MM.1S (cell line): Measurements from ENCODE around the gene PTPN1.

Experiments used
- EZH2phosphoT487 ChIP-seq: fragments of 300-600 bp; sonication (generic); IDR thresholded peaks from 2 replicates; pipeline ENCODE4 v1.6.1; 2018; ENCODE audit warnings: antibody characterized with exemption, low read length
- TF ChIP-seq, protein P1 (sequence below): fragments of 300-600 bp; sonication (generic); IDR thresholded peaks from 2 replicates; pipeline ENCODE4 v1.5.1; 2016; ENCODE audit warnings: antibody characterized with exemption, low read length, mixed read lengths

DNA sequence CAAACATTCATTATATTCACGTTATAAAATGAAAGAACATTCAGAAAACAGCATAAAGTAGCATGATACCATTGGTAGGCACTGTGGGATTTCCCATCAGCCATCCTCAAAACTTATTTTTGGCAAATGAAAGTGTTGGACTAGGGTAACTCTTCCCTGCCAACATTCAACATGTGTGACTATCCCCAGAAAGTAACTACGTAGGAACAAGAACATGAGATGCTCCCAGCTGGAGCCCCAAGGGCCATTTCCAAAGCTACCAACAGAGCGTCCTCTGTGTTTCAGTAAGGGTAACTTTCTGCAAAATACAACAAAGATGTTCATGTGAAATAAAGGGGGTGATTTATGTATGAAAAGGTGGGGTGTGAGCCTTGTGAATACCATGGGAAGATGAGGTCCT lies 28.4 kb upstream of the PTPN1 start:
- TF ChIP-seq, protein P1, sequence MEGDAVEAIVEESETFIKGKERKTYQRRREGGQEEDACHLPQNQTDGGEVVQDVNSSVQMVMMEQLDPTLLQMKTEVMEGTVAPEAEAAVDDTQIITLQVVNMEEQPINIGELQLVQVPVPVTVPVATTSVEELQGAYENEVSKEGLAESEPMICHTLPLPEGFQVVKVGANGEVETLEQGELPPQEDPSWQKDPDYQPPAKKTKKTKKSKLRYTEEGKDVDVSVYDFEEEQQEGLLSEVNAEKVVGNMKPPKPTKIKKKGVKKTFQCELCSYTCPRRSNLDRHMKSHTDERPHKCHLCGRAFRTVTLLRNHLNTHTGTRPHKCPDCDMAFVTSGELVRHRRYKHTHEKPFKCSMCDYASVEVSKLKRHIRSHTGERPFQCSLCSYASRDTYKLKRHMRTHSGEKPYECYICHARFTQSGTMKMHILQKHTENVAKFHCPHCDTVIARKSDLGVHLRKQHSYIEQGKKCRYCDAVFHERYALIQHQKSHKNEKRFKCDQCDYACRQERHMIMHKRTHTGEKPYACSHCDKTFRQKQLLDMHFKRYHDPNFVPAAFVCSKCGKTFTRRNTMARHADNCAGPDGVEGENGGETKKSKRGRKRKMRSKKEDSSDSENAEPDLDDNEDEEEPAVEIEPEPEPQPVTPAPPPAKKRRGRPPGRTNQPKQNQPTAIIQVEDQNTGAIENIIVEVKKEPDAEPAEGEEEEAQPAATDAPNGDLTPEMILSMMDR: no peak
- TF ChIP-seq EZH2phosphoT487: no peak
